ENCODE results near the gene TCEANC2.

TCEANC2 gene

DNA sequence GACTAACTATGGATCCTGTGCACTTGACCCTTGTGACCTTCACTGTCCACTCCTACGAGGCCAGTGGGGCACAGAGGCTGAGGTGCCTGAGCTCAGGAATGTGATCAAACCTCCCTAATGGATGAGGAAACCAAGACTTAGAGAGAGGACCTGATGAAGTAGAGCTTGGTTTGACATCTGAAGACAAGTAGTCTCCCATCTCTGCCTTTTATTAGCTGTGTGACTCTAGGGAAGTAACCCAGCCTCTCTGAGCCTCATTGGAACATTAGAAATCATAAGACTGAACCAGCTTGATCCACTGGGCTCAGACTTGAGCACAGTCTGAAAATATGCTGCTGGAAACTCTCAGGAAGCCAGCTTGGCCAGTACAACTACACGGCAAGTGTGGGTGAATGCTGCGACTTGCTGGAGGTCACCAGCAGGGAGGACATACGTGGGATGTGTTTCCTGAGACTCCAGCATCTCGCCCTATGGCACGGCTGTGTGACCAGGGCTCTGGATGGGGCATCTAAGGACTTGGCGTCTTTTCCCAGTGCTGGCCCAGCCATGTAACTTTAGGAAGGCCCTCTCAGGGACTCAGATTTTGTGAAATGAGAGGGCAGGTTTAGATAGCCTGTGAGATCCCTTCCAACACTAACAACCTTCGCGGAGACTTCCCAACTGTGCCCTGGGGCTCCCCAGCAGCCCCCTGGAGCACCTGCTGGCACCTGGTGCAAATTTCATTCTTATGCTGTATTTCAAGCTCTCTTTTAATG, 88.9 kb downstream of the TCEANC2 start:
- no peak for TF ChIP-seq JUND (IDR thresholded peaks at IDR 0.05; ENCODE audit: low read depth)
- in situ Hi-C loops (cut with HindIII; ENCODE audit: low pct_unique_long_range_greater_than_20kb, low sequenced_read_pairs) = no loop called here
- DNase-seq (ENCODE audit: low read depth in 1 of 2, low spot score in 1 of 2) = no peak

DNA sequence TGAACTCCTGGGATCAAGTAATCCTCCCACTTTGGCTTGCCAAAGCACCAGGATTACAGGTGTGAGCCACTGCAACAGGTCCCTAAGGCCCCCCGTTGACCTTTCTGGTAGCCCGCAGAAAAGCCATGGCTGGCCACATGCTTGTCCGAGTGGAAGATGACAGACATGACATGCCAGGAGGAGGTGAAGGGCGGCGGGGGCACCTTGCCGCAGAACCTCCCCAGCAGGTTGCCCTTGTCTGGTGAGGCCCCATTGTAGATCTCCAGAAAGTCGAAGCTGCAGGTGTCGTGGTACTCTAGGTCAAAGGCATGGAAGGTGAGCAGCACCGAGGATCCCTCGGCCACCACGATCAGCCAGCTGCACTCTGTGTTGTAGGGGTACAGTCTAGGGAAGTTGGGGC, 91.0 kb downstream of the TCEANC2 start:
- in situ Hi-C loops (cut with HindIII; ENCODE audit: low pct_unique_long_range_greater_than_20kb, low sequenced_read_pairs) = no loop called here
- TF ChIP-seq JUND (IDR thresholded peaks at IDR 0.05; ENCODE audit: low read depth) = no peak
- no peak for DNase-seq (ENCODE audit: low read depth in 1 of 2, low spot score in 1 of 2)

DNA sequence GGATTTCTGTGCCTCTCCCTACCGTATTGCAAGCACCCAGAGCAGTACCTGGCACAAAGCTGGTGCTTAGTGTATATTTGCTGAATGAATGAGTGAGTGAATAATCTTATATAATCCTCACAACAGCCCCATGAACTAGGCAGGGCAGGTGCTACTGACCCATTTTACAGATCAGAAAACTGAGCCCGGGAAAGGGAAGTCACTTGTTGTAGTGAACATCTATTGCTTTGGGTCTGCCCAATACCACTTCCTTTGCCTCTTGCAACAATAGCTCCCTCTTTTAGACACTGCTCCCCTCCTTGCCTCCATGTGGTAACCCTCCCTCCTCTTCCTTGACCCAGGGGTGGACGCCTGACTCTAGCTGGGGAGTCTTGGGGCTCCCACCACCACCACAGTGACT, 96.3 kb downstream of the TCEANC2 start:
- DNase-seq (ENCODE audit: low read depth in 1 of 2, low spot score in 1 of 2) = no peak
- no peak for TF ChIP-seq JUND (IDR thresholded peaks at IDR 0.05; ENCODE audit: low read depth)
- in situ Hi-C loops (cut with HindIII; ENCODE audit: low pct_unique_long_range_greater_than_20kb, low sequenced_read_pairs) = no loop called here

DNA sequence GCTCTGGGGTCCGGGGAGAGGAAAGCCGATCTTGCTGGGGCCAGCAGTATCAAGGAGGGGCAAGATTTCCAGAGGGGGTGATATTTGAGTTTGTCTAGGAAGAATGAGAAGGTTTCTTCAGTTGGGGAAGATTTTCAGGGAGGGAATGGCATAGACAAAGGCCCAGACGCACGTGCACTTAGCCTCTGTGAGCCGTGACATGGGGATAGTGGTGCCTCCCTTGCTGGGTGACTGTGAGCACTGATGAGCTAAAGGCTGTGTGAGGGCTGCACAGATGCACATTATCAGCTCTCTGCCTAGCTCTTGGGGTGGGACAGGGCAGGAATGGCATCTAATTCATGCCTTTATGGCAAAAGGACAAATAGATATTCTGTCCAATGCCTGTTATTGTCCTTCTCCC, 97.6 kb downstream of the TCEANC2 start:
- DNase-seq (ENCODE audit: low read depth in 1 of 2, low spot score in 1 of 2) = no peak
- in situ Hi-C loops (cut with HindIII; ENCODE audit: low pct_unique_long_range_greater_than_20kb, low sequenced_read_pairs) = no loop called here
- no peak for TF ChIP-seq JUND (IDR thresholded peaks at IDR 0.05; ENCODE audit: low read depth)

DNA sequence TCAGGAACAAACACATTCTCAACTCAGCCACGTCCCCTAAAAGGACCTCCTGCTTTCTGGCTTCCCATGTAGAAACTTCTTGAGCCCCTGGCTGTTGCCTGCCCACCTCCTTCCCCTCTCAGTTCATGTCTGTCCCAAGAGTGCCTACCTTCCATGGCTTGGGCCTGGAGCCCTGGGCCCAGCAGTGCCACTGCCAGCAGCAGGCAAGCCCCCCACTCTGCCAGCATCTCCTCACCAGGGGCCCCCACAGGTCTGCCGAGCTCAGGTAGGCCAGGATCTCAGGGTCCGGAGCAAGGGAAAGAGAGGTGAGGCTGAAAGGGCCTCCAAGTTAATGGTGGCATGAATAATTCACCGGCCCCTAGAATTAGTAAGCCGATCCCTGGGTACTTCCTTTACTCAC, 99.3 kb downstream of the TCEANC2 start, which contains the start of gene CDCP2:
Gene CDCP2 (minus strand): TSS at position 305 of the 400 bp plus-strand sequence. CDS start 78 bp downstream, at position 227.
- in situ Hi-C loops (cut with HindIII; ENCODE audit: low pct_unique_long_range_greater_than_20kb, low sequenced_read_pairs) = no loop called here
- no peak for TF ChIP-seq JUND (IDR thresholded peaks at IDR 0.05; ENCODE audit: low read depth)

DNA sequence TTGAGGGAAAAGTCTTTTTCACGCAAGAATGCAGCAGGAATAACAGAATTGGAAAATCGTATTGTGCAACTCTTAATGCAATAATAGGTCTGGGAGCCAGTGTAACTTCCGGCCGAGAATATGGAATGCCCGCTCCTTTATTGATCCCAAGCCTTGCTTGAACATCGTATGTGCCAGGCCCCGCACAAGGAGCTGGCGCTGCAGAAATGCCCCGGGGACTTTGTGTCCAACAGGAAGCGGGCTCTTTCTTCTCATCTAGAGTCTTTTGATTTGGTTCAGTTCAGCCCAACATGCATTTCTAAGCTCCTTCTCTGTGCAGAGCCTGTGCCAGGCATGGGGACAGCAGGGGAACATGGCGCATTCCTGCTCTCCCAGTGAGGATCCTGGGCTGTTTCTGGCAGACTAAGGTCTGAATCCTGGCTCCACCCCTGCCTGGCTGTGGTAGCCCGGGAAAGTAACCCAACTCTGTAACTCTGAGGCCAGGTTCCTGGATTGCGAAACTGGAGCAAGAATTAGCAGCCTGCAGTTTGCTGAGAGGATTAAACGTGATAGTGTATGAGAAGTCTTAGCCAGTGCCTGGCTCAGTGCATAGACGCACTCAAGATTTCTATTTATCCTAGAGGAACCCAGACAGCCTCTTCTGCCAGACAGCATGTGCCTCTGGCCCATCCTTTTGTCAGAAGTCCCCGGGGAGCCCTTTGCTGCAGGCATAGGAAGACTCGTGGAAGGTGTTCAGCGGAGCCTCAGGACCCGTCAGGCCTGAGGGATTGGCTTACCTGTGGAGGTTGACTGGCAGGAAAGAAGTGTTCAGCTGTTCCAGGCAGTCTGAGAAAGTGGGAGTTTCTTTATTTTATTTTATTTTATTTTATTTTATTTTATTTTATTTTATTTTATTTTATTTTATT, 100.4 kb downstream of the TCEANC2 start:
- in situ Hi-C loops (cut with HindIII; ENCODE audit: low pct_unique_long_range_greater_than_20kb, low sequenced_read_pairs) = no loop called here
- peak; percentile 64 to 74 for DNase-seq (ENCODE audit: low read depth in 1 of 2, low spot score in 1 of 2)
- no peak for TF ChIP-seq JUND (IDR thresholded peaks at IDR 0.05; ENCODE audit: low read depth)

More for the DNA sequence above, 99.3 kb downstream of the TCEANC2 start, which contains the start of gene CDCP2:
- no peak for DNase-seq (ENCODE audit: low read depth in 1 of 2, low spot score in 1 of 2)

All from T47D (cell line).